NCI-H748 treated with DMSO at 0.1 percent for 48 hours (cell line): ENCODE measurements around the gene SH3BGRL3.
A peak's percentile ranks its signal among the peaks of the same experiment; 100 is the strongest.
"Not testable (repeated sequence)": the region's sequence is repeated elsewhere in the genome, so short reads cannot be mapped to it uniquely, and the experiment has no call there.

Experiments used
- DNase-seq: peaks from one replicate; lab custom pipeline; 2025; lab: John Stamatoyannopoulos, UW

SH3BGRL3 gene

DNA sequence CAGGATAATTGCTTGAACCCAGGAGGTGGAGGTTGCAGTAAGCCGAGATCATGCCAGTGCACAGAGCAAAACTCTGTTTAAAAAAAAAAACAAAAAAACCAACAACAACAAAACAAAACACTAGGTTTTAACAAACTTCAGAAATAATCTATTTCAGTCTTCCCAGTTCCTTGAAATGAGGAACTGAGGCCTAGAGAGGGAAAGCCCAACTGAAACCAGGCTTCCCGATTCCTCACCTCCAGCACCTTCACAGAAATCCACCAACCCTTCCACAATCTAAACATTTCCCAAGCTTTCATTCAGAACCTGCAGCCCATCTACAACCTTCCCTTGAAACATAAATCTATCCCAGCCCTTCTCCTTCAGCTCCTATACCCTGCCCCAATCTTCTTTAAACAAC, 37.3 kb downstream of the SH3BGRL3 start:
- no peak for DNase-seq

- DNase-seq, result no peak
These were observed 37.9 kb downstream of the SH3BGRL3 start, which contains the start of gene CD52 for GRCh38 chr1:26317612-26318337. CD52 (plus strand) TSS chr1:26317958; CDS start chr1:26318018, 60 bp downstream.

DNA sequence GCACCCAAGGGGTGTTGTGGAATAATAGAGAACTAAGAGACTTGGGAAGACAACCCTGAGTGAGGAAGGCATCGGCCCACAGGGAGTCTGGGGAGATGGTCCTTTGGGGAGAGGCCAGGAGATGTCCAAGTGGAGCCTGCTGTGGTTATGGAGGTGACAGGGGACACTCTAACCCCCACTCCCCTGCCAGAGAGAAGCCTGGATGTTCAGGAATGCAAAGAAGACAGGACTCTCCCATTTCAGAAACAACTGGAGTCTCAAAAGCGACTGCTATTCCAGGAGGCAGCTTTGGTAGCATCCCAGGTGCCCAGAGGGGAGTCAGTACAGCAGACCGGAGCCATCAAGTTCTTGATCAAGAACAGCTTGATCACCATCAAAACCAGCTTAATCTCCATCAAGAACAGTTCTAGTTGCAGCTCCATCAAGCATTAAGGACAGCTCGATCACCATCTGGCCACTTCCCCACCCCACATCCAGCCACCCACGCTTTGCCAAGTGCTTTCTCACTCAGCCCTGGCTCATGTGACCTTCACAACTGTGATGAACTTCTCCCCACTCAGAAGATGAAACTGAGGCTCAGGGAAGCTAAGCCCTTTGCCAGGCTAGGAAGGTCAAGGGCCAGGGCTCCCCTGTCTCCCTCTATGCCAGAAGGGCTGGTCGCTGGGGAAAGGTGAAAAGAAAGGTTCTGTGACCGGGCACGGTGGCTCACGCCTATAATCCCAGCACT, 38.6 kb downstream of the SH3BGRL3 start:
- DNase-seq, result no peak

DNA sequence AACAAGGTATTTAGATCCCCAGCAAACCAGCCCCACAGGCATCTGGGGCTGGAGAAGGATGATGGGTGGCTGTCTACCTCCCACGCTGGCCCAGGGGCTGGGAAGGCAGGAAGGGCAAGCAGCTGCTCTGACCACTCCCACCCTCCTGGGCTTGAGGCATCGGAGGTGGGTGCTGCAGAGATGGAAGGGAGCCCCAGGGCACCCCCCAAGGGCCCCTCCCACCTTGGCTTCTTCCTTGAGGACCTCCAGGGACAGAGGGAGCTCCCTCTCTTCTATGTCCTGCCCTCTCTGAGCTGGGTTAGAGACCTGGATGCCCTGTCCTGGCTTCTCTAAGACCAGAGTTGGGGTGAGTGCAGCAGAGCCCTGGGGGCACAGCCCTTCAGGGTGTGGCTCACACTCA, 41.0 kb downstream of the SH3BGRL3 start:
- no peak for DNase-seq

- peak; percentile 24 for DNase-seq
These were observed 41.6 kb downstream of the SH3BGRL3 start for GRCh38 chr1:26321315-26322041.

GRCh38 chr1:26322042-26322331, 42.1 kb downstream of the SH3BGRL3 start:
- no peak for DNase-seq

GRCh38 chr1:26323382-26323781, 43.5 kb downstream of the SH3BGRL3 start:
- no peak for DNase-seq

DNA sequence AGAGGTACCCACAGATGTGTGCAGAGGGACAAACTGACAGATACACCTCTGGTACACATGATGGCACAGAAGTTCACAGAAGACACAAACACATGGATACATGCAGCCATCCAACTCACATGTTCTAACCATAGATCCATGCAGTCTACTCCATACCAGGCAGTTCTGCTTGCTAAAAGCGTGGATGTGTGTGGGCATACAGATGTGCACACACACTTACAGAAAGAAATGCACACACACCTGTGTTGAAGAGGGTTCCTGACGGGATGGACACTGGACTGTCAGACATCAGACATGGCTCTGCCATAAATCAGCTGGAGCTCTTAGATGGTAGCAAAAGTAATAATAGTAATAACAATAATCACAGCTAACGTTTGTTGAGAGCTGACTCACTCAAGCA, 44.7 kb downstream of the SH3BGRL3 start:
- no peak for DNase-seq

GRCh38 chr1:26327956-26328362, 48.1 kb downstream of the SH3BGRL3 start:
- no peak for DNase-seq

GRCh38 chr1:26328597-26328996, 48.7 kb downstream of the SH3BGRL3 start:
- DNase-seq, result no peak

DNA sequence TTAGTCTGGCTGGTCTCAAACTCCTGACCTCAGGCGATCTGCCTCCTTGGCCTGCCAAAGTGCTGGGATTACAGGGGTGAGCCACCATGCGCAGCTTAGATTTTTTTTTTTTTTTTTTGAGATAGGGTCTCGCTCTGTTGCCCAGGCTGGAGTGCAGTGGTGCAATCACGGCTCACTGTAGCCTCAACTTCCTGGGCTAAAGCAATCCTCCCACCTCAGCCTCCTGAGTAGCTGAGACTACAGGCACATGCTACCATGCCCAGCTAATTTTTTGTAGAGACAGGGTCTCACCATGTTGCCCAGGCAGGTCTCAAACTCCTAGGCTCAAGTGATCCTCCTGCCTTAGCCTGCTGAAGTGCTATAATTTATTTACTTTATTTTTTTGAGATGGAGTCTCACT, 49.5 kb downstream of the SH3BGRL3 start:
- not testable (repeated sequence) for DNase-seq

- DNase-seq, result no peak
These were observed 50.4 kb downstream of the SH3BGRL3 start for GRCh38 chr1:26330276-26330675.
